RWPE1 (cell line): ENCODE results near the gene OSER1.

Experiments
- CTCF ChIA-PET: fragments of 350-600 bp; sonication (Branson Sonifier 250); formaldehyde crosslinking; extraction: SDS; loops from one replicate; lab custom pipeline; 2021; lab: Yijun Ruan, JAX
- POLR2A ChIA-PET: fragments of 400-600 bp; formaldehyde crosslinking; extraction: SDS; loops from one replicate; lab custom pipeline; 2020; ENCODE audit warnings: antibody characterized with exemption; ENCODE audit not compliant: low non-redundant PET; lab: Yijun Ruan, JAX
- DNase-seq: peaks from one replicate; pipeline ENCODE4 v3.0.0; 2012; ENCODE audit warnings: low spot score
- H3K27ac ChIP-seq: fragments of 450-650 bp; 2 replicates; pipeline ENCODE4 v1.5.1; 2017
- TF ChIP-seq, protein P1 (sequence below): fragments of 450-650 bp; conservative IDR thresholded peaks from 2 replicates; pipeline ENCODE4 v1.5.1; 2017; ENCODE audit warnings: low read depth, mild to moderate bottlenecking

The OSER1 gene

DNA sequence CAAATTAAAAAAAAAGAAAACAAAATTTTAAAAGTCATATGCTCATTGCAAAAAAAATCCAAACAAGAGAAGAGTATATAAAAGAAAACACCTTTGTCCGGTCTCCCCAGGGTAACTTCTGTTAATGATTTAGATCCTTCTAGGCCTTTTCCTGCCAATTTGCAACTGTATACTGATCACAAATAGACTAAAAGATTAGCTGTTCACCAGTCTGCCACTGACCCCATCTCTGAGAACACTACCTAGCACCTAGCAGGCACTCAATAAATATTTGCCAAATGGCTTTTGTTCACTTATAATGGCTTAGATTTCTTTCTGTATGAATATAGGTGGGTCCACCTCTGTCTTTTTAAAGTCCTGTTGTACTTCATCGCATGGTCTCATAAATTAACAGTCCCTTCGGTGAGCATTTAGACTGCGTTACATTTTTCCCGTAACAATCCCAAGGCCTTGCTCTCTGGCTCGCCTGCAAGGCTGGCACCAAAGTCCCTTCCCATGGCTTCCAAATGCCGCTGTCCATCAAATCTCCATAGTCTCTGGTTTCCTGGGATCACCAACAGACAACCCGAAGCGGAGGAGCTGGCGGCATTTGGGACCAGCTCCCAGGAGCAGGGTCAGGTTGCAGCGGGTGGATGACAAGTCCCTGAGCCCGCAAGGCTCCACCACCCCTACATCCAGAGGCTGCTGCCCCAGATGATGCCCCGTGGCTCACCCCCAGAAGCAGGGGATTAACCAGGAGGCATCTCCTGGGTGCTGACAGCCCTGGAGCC is 35.4 kb downstream of the OSER1 start:
- no peak for DNase-seq
- POLR2A ChIA-PET, result no interaction called here
- CTCF ChIA-PET, result interaction anchor here (0.6 to 1.9 kb wide), 2 partner anchors 9 to 294 kb away, joined by 3 to 6 read pairs; no protein-coding TSS in a partner anchor
- TF ChIP-seq, protein P1, sequence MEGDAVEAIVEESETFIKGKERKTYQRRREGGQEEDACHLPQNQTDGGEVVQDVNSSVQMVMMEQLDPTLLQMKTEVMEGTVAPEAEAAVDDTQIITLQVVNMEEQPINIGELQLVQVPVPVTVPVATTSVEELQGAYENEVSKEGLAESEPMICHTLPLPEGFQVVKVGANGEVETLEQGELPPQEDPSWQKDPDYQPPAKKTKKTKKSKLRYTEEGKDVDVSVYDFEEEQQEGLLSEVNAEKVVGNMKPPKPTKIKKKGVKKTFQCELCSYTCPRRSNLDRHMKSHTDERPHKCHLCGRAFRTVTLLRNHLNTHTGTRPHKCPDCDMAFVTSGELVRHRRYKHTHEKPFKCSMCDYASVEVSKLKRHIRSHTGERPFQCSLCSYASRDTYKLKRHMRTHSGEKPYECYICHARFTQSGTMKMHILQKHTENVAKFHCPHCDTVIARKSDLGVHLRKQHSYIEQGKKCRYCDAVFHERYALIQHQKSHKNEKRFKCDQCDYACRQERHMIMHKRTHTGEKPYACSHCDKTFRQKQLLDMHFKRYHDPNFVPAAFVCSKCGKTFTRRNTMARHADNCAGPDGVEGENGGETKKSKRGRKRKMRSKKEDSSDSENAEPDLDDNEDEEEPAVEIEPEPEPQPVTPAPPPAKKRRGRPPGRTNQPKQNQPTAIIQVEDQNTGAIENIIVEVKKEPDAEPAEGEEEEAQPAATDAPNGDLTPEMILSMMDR, result no peak
- H3K27ac ChIP-seq, result peak overlapping the region; percentile 43

- no peak overlapping the region; the same call in 1 of the 2 replicates for H3K27ac ChIP-seq
- ChIA-PET CTCF (interaction anchor here (0.6 to 0.8 kb wide), 2 partner anchors 93 to 115 kb away, joined by 3 read pairs; no protein-coding TSS in a partner anchor), POLR2A (no interaction called here)
- TF ChIP-seq, protein P1, result no peak
- DNase-seq, result no peak
Measured at GRCh38 chr20:44173846-44174245, 36.7 kb downstream of the OSER1 start.

GRCh38 chr20:44173116-44173515 is 37.5 kb downstream of the OSER1 start:
- H3K27ac ChIP-seq, result no peak overlapping the region
- TF ChIP-seq, protein P1, result no peak
- ChIA-PET CTCF (interaction anchor here (1.5 kb wide), 1 partner anchor 57 kb away, joined by 6 read pairs; no protein-coding TSS in a partner anchor), POLR2A (interaction anchor here (0.6 kb wide), 1 partner anchor 14 kb away, joined by 3 read pairs; no protein-coding TSS in a partner anchor)
- DNase-seq, result no peak

- ChIA-PET POLR2A (interaction anchor here (0.6 kb wide), 1 partner anchor 15 kb away, joined by 3 read pairs; no protein-coding TSS in a partner anchor), CTCF (interaction anchor here (0.5 to 1.5 kb wide), 4 partner anchors 15 to 64 kb away, joined by 3 to 6 read pairs (median 4); no protein-coding TSS in a partner anchor)
- no peak for DNase-seq
- H3K27ac ChIP-seq, result no peak overlapping the region
- TF ChIP-seq, protein P1, result no peak
Measured at GRCh38 chr20:44172572-44172950, 38.0 kb downstream of the OSER1 start.

GRCh38 chr20:44171775-44172571 is 38.6 kb downstream of the OSER1 start:
- ChIA-PET CTCF (interaction anchor here (0.5 to 1.5 kb wide), 4 partner anchors 14 to 64 kb away, joined by 3 to 6 read pairs (median 4); no protein-coding TSS in a partner anchor), POLR2A (no interaction called here)
- no peak for DNase-seq
- H3K27ac ChIP-seq, result no peak overlapping the region; the same call in 1 of the 2 replicates
- TF ChIP-seq, protein P1, result no peak
